ENCODE data around the gene PMVK. TPM values are rescaled to one million over a fixed set of nuclear protein-coding genes. Genes with fewer than 3 reads are reported as not detected.
A peak's percentile ranks its signal among the peaks of the same experiment; 100 is the strongest.

Gene PMVK
- total and polyA plus RNA-seq, 2 of the 8 experiments (the other 6 are each of a cell fraction or from before 2014, with no cell fraction given) = 23.8 to 26.5 TPM

- Histone ChIP-seq H3K18ac (ENCODE audit: extremely low read depth, low read length) (no peak overlapping the region), H2BK120ac (replicated peaks; ENCODE audit: low read depth, low read length) (no peak overlapping the region), H2BK20ac (ENCODE audit: low read length) (no peak overlapping the region), H2AK5ac (ENCODE audit: low read depth, low read length) (no peak overlapping the region), H2BK15ac (ENCODE audit: low read length) (no peak overlapping the region), H4K20me1 (replicated peaks in 1 of 2; ENCODE audit: control insufficient read depth in 1 of 2, insufficient read depth in 2 of 2, low read length in 2 of 2) (no peaks in the 10 kb centered on the region), H3K27ac (ENCODE audit: low read depth, low read length) (no peak overlapping the region), H3K79me1 (ENCODE audit: low read depth, low read length) (no peaks in the 10 kb centered on the region), H3K9ac (replicated peaks in 1 of 4; ENCODE audit: extremely low read depth in 1 of 4, low read depth in 3 of 4, low read length in 3 of 4) (no peak overlapping the region), H2BK12ac (ENCODE audit: low read depth, low read length) (no peak overlapping the region), H4K91ac (replicated peaks; ENCODE audit: insufficient read length, low read length) (no peak overlapping the region), H3K56ac (replicated peaks; ENCODE audit: insufficient read length, low read depth, low read length) (no peak overlapping the region), H2BK5ac (ENCODE audit: low read depth, low read length) (no peak overlapping the region), H3K27me3 (replicated peaks in 1 of 4; ENCODE audit: control insufficient read depth in 3 of 4, extremely low read depth in 1 of 4, insufficient read depth in 3 of 4, low read length in 3 of 4) (no peaks in the 10 kb centered on the region), H3K79me2 (ENCODE audit: control insufficient read depth in 1 of 2, insufficient read depth in 2 of 2, low read length in 2 of 2) (no peaks in the 10 kb centered on the region), H3K36me3 (ENCODE audit: control insufficient read depth in 2 of 4, insufficient read depth in 4 of 4, low read length in 3 of 4) (no peaks in the 10 kb centered on the region), H2AFZ (ENCODE audit: low read length) (no peak overlapping the region), H4K8ac (ENCODE audit: extremely low read depth, insufficient read depth, low read length) (peak overlapping the region; percentile 74; the same call in 1 of the 2 replicates), H3K14ac (ENCODE audit: insufficient read length) (no peak overlapping the region), H3K23me2 (ENCODE audit: low read depth, low read length) (peaks cover 2% of the 10 kb centered on the region; the same call in 1 of the 2 replicates), H3K4ac (replicated peaks; ENCODE audit: insufficient read length, low read depth, low read length) (no peak overlapping the region), H3K23ac (ENCODE audit: insufficient read length) (no peak overlapping the region), H3K4me1 (replicated peaks in 1 of 4; ENCODE audit: control insufficient read depth in 3 of 4, insufficient read depth in 4 of 4, low read length in 3 of 4) (peaks cover 0 to 6% (median 0%) of the 10 kb centered on the region in 4 experiments; a peak in 1 of 7 replicates), H3K4me3 (ENCODE audit: extremely low read depth in 1 of 4, insufficient read depth in 2 of 4, low read depth in 3 of 4, low read length in 4 of 4) (no peak overlapping the region), H3K9me3 (ENCODE audit: insufficient read depth in 2 of 2, low read depth in 1 of 2, low read length in 1 of 2) (no peaks in the 10 kb centered on the region), H4K5ac (ENCODE audit: insufficient read length, low read depth, low read length) (no peak overlapping the region), H3K4me2 (ENCODE audit: insufficient read depth in 1 of 2, low read depth in 2 of 2, low read length in 2 of 2) (no peak overlapping the region)
- DNase-seq (ENCODE audit: low read depth in 1 of 2, low spot score in 2 of 2) (no peak), FAIRE-seq (no peak)
- ChIA-PET CTCF (ENCODE audit: partially characterized antibody) (interaction anchor here (0.6 to 4.6 kb wide), 58 partner anchors 9 to 402 kb away, joined by 3 to 39 read pairs (median 4); partner anchors contain the start of genes CKS1B, KCNN3 and PMVK), POLR2A (ENCODE audit: partially characterized antibody) (interaction anchor here (0.6 to 1.3 kb wide), 3 partner anchors 12 to 57 kb away, joined by 3 to 7 read pairs (median 4); partner anchors contain the start of gene PMVK)
- 88% methylated on average over 16 of the region's 16 CpGs; no CpG with 5 or more reads in 1 of the 2 experiments for WGBS, 2 experiments (ENCODE audit: extremely low coverage in 1 of 2, insufficient coverage in 1 of 2, insufficient read length in 1 of 2, insufficient replicate concordance in 2 of 2, low coverage in 1 of 2, low lambda C conversion rate in 2 of 2, missing lambda C conversion rate in 1 of 2)
- no peak for TF ChIP-seq TBP (IDR thresholded peaks at IDR 0.05; ENCODE audit: low read depth, low read length)
- no peak for TF ChIP-seq POLR2AphosphoS5 (IDR thresholded peaks at IDR 0.05; ENCODE audit: low read depth, low read length)
- no peak for TF ChIP-seq SIX5 (IDR thresholded peaks at IDR 0.05; ENCODE audit: low read depth, low read length)
- TF ChIP-seq ZNF274 (IDR thresholded peaks at IDR 0.05; ENCODE audit: borderline replicate concordance, extremely low read depth, low read length) = no peak
- TF ChIP-seq RNF2 (IDR thresholded peaks at IDR 0.05; ENCODE audit: borderline replicate concordance, low read depth, low read length, missing control alignments, poor library complexity, severe bottlenecking) = no peak
- no peak for TF ChIP-seq EP300 (IDR thresholded peaks at IDR 0.05; ENCODE audit: borderline replicate concordance in 1 of 2, low read depth in 2 of 2, low read length in 2 of 2)
- no peak for TF ChIP-seq JUN (IDR thresholded peaks at IDR 0.05; ENCODE audit: low read depth, low read length)
- no peak for TF ChIP-seq NRF1 (IDR thresholded peaks at IDR 0.05; ENCODE audit: low read depth, low read length)
- TF ChIP-seq EZH2 (IDR thresholded peaks at IDR 0.05; ENCODE audit: low read depth, low read length, severe bottlenecking) = no peak
- no peak for TF ChIP-seq PHF8 (conservative IDR thresholded peaks at IDR 0.05; ENCODE audit: low read depth, low read length)
- TF ChIP-seq CTBP2 (IDR thresholded peaks at IDR 0.05; ENCODE audit: borderline replicate concordance, insufficient read depth, insufficient read length, low read length) = no peak
- no peak for TF ChIP-seq RBBP5 (IDR thresholded peaks at IDR 0.05; ENCODE audit: borderline replicate concordance, low read depth, low read length)
- no peak for TF ChIP-seq BCL11A (IDR thresholded peaks at IDR 0.05; ENCODE audit: low read depth in 2 of 2, low read length in 2 of 2)
Observed at GRCh38 chr1:154879038-154879421, 57.5 kb downstream of the PMVK start.

All from H1 (cell line).